GM18861 (cell line): ENCODE results near the gene HKDC1.
"Not testable (repeated sequence)": the region's sequence is repeated elsewhere in the genome, so short reads cannot be mapped to it uniquely, and the experiment has no call there.

Source experiments
- ATAC-seq: cut with Tn5 transposase; IDR thresholded peaks from one replicate; pipeline ENCODE4 v1.9.1; 2021; ENCODE audit not compliant: unreplicated experiment

HKDC1 gene

GRCh38 chr10:69240455-69240854, 20.3 kb downstream of the HKDC1 start:
- ATAC-seq, result no peak

- no peak for ATAC-seq
These were observed 21.4 kb downstream of the HKDC1 start for GRCh38 chr10:69241575-69241974.

- ATAC-seq, result no peak
These were observed 22.1 kb downstream of the HKDC1 start for GRCh38 chr10:69242040-69242851.

- ATAC-seq, result no peak
These were observed 22.7 kb downstream of the HKDC1 start for GRCh38 chr10:69242852-69243212.

- no peak for ATAC-seq
These were observed 23.7 kb downstream of the HKDC1 start for GRCh38 chr10:69243817-69244216.

- ATAC-seq, result no peak
These were observed 25.9 kb downstream of the HKDC1 start for GRCh38 chr10:69246036-69246435.

- ATAC-seq, result no peak
These were observed 26.6 kb downstream of the HKDC1 start for GRCh38 chr10:69246581-69247312.

GRCh38 chr10:69247313-69247710, 27.2 kb downstream of the HKDC1 start:
- no peak for ATAC-seq

GRCh38 chr10:69248117-69248730, 28.1 kb downstream of the HKDC1 start:
- ATAC-seq, result no peak

GRCh38 chr10:69250041-69250440, 29.9 kb downstream of the HKDC1 start:
- ATAC-seq, result no peak

- not testable (repeated sequence) for ATAC-seq
These were observed 31.3 kb downstream of the HKDC1 start for GRCh38 chr10:69251417-69251816.

GRCh38 chr10:69253171-69253570, 33.0 kb downstream of the HKDC1 start:
- no peak for ATAC-seq

GRCh38 chr10:69254877-69255276, 34.7 kb downstream of the HKDC1 start:
- ATAC-seq, result no peak

GRCh38 chr10:69259547-69260243, 39.6 kb downstream of the HKDC1 start:
- ATAC-seq, result no peak

- ATAC-seq, result no peak
These were observed 41.1 kb downstream of the HKDC1 start for GRCh38 chr10:69261184-69261583.

- peak; percentile 71 for ATAC-seq
These were observed 42.2 kb downstream of the HKDC1 start for GRCh38 chr10:69262292-69262751.

- ATAC-seq, result no peak
These were observed 45.4 kb downstream of the HKDC1 start for GRCh38 chr10:69265521-69265920.

GRCh38 chr10:69268761-69269416, 48.8 kb downstream of the HKDC1 start:
- ATAC-seq, result no peak

GRCh38 chr10:69269761-69270160, 49.6 kb downstream of the HKDC1 start:
- ATAC-seq, result no peak

- ATAC-seq, result no peak
These were observed 50.9 kb downstream of the HKDC1 start for GRCh38 chr10:69270990-69271389.

GRCh38 chr10:69272624-69273023, 52.5 kb downstream of the HKDC1 start:
- no peak for ATAC-seq
